ENCODE measurements around the gene HUNK.

GRCh38 chr21:31901315-31901714 is 28.5 kb downstream of the HUNK start:
- TF ChIP-seq, protein P1, sequence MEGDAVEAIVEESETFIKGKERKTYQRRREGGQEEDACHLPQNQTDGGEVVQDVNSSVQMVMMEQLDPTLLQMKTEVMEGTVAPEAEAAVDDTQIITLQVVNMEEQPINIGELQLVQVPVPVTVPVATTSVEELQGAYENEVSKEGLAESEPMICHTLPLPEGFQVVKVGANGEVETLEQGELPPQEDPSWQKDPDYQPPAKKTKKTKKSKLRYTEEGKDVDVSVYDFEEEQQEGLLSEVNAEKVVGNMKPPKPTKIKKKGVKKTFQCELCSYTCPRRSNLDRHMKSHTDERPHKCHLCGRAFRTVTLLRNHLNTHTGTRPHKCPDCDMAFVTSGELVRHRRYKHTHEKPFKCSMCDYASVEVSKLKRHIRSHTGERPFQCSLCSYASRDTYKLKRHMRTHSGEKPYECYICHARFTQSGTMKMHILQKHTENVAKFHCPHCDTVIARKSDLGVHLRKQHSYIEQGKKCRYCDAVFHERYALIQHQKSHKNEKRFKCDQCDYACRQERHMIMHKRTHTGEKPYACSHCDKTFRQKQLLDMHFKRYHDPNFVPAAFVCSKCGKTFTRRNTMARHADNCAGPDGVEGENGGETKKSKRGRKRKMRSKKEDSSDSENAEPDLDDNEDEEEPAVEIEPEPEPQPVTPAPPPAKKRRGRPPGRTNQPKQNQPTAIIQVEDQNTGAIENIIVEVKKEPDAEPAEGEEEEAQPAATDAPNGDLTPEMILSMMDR (IDR thresholded peaks at IDR 0.05; ENCODE audit: low read depth, low read length) = no peak
- TF ChIP-seq POLR2A (IDR thresholded peaks at IDR 0.05; ENCODE audit: extremely low read depth, insufficient read length) = no peak
